ENCODE measurements around the gene SYNJ1. TPM values are rescaled to one million over a fixed set of nuclear protein-coding genes. Genes with fewer than 3 reads are reported as not detected.
"Not testable (repeated sequence)": the region's sequence is repeated elsewhere in the genome, so short reads cannot be mapped to it uniquely, and the experiment has no call there.

SYNJ1 gene
- total RNA-seq, 6 experiments from 2014 or later = 5.6 to 8.7 (median 6.9) TPM

DNA sequence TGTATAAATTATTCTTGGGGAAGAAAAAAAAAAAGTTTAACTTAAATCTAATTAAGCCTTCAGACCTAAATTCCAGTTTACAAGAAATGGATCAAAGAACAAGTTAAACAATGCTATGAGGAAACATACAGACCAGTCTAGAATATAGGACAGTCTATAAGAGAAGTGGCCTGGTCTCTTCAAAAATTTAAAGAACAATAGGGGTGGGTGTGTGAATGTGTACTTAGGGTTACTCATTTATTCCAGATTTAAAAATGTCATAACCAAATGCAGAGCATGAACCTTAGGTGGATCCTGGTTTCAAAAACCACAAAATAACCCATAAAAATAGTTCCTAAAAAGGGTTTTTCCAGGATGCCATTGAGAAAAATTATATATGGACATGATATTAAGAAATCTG lies 21.8 kb upstream of the SYNJ1 start:
- Histone ChIP-seq H3K36me3 (peaks cover 0 to 66% (median 26%) of the 10 kb centered on the region in 4 donors), H3K27ac (no peak overlapping the region), H3K4me3 (no peak overlapping the region), H3K27me3 (no peaks in the 10 kb centered on the region), H3K4me1 (no peaks in the 10 kb centered on the region), H3K9me3 (no peaks in the 10 kb centered on the region)
- DNase-seq (no peak), ATAC-seq (no peak)
- TF ChIP-seq POLR2A (IDR thresholded peaks at IDR 0.05) = no peak
- TF ChIP-seq, protein P1, sequence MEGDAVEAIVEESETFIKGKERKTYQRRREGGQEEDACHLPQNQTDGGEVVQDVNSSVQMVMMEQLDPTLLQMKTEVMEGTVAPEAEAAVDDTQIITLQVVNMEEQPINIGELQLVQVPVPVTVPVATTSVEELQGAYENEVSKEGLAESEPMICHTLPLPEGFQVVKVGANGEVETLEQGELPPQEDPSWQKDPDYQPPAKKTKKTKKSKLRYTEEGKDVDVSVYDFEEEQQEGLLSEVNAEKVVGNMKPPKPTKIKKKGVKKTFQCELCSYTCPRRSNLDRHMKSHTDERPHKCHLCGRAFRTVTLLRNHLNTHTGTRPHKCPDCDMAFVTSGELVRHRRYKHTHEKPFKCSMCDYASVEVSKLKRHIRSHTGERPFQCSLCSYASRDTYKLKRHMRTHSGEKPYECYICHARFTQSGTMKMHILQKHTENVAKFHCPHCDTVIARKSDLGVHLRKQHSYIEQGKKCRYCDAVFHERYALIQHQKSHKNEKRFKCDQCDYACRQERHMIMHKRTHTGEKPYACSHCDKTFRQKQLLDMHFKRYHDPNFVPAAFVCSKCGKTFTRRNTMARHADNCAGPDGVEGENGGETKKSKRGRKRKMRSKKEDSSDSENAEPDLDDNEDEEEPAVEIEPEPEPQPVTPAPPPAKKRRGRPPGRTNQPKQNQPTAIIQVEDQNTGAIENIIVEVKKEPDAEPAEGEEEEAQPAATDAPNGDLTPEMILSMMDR (IDR thresholded peaks at IDR 0.05) = no peak
- intact Hi-C loops (cut with DNase I) = no loop called here

DNA sequence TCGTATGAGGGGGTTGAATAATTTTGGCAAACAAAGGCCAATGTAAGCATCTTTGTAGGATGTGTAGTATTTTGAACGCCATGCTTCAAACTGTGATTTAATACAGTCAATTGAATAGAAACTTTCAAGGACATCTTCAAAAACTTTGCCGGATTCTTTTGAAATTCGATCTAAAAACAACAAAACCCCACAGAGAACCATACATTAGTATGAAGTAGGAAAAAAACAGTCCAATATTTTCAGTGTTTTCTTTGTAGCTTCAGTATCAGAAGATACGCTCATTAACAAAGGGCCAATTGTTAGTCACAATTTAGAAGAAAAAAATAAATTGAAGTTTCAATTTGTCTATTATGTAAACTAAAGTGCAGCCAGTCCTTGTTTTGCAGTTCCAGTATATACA lies 20.7 kb upstream of the SYNJ1 start:
- ATAC-seq (no peak), DNase-seq (no peak)
- H3K4me3 ChIP-seq = no peak overlapping the region
- TF ChIP-seq, protein P1 (IDR thresholded peaks at IDR 0.05) = no peak
- TF ChIP-seq POLR2A (IDR thresholded peaks at IDR 0.05) = no peak
- intact Hi-C loops (cut with DNase I) = no loop called here
- no peaks in the 10 kb centered on the region for H3K27me3 ChIP-seq
- 89% methylated on average over 5 of the region's 5 CpGs for WGBS (ENCODE audit: insufficient coverage, low coverage, low lambda C conversion rate, missing lambda C conversion rate)
- no peaks in the 10 kb centered on the region for H3K9me3 ChIP-seq
- no peak overlapping the region for H3K27ac ChIP-seq
- H3K4me1 ChIP-seq = no peaks in the 10 kb centered on the region
- H3K36me3 ChIP-seq = peaks cover 0 to 66% (median 31%) of the 10 kb centered on the region in 4 donors

GRCh38 chr21:32747396-32747795 lies 19.6 kb upstream of the SYNJ1 start:
- intact Hi-C loops (cut with DNase I) = no loop called here
- ATAC-seq (no peak), DNase-seq (no peak)
- 57% methylated on average over 1 of the region's 1 CpG for WGBS (ENCODE audit: insufficient coverage, low coverage, low lambda C conversion rate, missing lambda C conversion rate)
- no peak overlapping the region for H3K27ac ChIP-seq
- peaks cover 0 to 76% (median 39%) of the 10 kb centered on the region in 4 donors for H3K36me3 ChIP-seq
- no peaks in the 10 kb centered on the region for H3K4me1 ChIP-seq
- no peak for TF ChIP-seq POLR2A (IDR thresholded peaks at IDR 0.05)
- TF ChIP-seq, protein P1 (IDR thresholded peaks at IDR 0.05) = no peak
- no peaks in the 10 kb centered on the region for H3K9me3 ChIP-seq
- no peaks in the 10 kb centered on the region for H3K27me3 ChIP-seq
- H3K4me3 ChIP-seq = no peak overlapping the region

DNA sequence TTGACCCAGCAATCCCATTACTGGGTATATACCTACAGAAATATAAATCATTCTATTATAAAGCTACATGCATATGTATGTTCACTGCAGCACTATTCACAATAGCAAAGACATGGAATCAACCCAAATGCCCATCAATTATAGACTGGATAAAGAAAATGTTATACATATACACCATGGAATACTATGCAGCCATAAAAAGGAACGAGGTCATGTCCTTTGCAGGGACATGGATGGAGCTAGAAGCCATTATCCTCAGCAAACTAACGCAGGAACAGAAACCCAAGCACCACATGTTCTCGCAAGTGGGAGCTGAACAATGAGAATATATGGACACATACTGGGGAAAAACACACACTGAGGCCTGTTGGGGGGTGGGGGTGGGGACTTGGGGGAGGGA lies 18.9 kb upstream of the SYNJ1 start:
- H3K27me3 ChIP-seq; ATAC-seq; H3K4me1 ChIP-seq; H3K4me3 ChIP-seq; H3K27ac ChIP-seq; DNase-seq; H3K9me3 ChIP-seq; intact Hi-C loops (cut with DNase I): not testable (repeated sequence)
- H3K36me3 ChIP-seq = peaks cover 0 to 83% (median 43%) of the 10 kb centered on the region in 4 donors
- 94% methylated on average over 3 of the region's 3 CpGs for WGBS (ENCODE audit: insufficient coverage, low coverage, low lambda C conversion rate, missing lambda C conversion rate)

- no peak overlapping the region for H3K27ac ChIP-seq
- H3K4me1 ChIP-seq = no peaks in the 10 kb centered on the region
- H3K36me3 ChIP-seq = peaks cover 0 to 76% (median 31%) of the 10 kb centered on the region in 4 donors
- H3K4me3 ChIP-seq = no peak overlapping the region
- intact Hi-C loops (cut with DNase I) = no loop called here
- TF ChIP-seq POLR2A (IDR thresholded peaks at IDR 0.05) = no peak
- TF ChIP-seq, protein P1 (IDR thresholded peaks at IDR 0.05) = no peak
- DNase-seq (no peak), ATAC-seq (no peak)
- 79% methylated on average over 2 of the region's 2 CpGs for WGBS (ENCODE audit: insufficient coverage, low coverage, low lambda C conversion rate, missing lambda C conversion rate)
- H3K9me3 ChIP-seq = no peaks in the 10 kb centered on the region
- H3K27me3 ChIP-seq = no peaks in the 10 kb centered on the region
Observed at GRCh38 chr21:32742396-32742795, 14.6 kb upstream of the SYNJ1 start.

Measured in right lobe of liver (tissue), 6 donors.